Upper lobe of right lung (tissue), 1 donor: ENCODE measurements around the gene CD180. TPM values are rescaled to one million over a fixed set of nuclear protein-coding genes. Genes with fewer than 3 reads are reported as not detected.

Source experiments
- ATAC-seq: fragments of 200-7000 bp; cut with Tn5 transposase; one replicate; pipeline ENCODE4 v1.9.1; 2020; ENCODE audit warnings: mild to moderate bottlenecking, moderate library complexity
- DNase-seq: peaks from one replicate; pipeline ENCODE4 v3.0.0-alpha.2; 2020
- H3K27ac ChIP-seq: fragments of 200-600 bp; one replicate; pipeline ENCODE4 v1.8.0; 2022
- H3K27me3 ChIP-seq: fragments of 200-600 bp; one replicate; pipeline ENCODE4 v1.8.0; 2022; ENCODE audit warnings: mild to moderate bottlenecking
- H3K36me3 ChIP-seq: fragments of 200-600 bp; one replicate; pipeline ENCODE4 v1.8.0; 2022
- H3K4me1 ChIP-seq: fragments of 200-600 bp; one replicate; pipeline ENCODE4 v1.8.0; 2022
- H3K4me3 ChIP-seq: fragments of 200-600 bp; one replicate; pipeline ENCODE4 v1.8.0; 2022; ENCODE audit warnings: mild to moderate bottlenecking
- H3K9me3 ChIP-seq: fragments of 200-600 bp; one replicate; pipeline ENCODE4 v1.8.0; 2022
- CTCF ChIP-seq: fragments of 200-600 bp; IDR thresholded peaks from one replicate; pipeline ENCODE4 v1.8.0; 2022; ENCODE audit warnings: antibody characterized with exemption
- intact Hi-C: fragments of 100-400 bp; cut with DNase I; formaldehyde crosslinking; loops from one replicate; pipeline ENCODE4 v1.11.0; 2022
- total RNA-seq: library from RNA; stranded (reverse); fragmentation: NEBNext Ultra II Directional; extraction: Animal tissue kit (Norgen Biotek cat#: 25700); gene quantifications from one replicate; pipeline ENCODE4 v1.2.1, GENCODE V29; 2021
- donor health status: DM: no; HTN: yes; CAD: no; lungs with severe emphysema.

Gene CD180
- total RNA-seq, 1 donor from 2014 or later = 3.0 TPM

DNA sequence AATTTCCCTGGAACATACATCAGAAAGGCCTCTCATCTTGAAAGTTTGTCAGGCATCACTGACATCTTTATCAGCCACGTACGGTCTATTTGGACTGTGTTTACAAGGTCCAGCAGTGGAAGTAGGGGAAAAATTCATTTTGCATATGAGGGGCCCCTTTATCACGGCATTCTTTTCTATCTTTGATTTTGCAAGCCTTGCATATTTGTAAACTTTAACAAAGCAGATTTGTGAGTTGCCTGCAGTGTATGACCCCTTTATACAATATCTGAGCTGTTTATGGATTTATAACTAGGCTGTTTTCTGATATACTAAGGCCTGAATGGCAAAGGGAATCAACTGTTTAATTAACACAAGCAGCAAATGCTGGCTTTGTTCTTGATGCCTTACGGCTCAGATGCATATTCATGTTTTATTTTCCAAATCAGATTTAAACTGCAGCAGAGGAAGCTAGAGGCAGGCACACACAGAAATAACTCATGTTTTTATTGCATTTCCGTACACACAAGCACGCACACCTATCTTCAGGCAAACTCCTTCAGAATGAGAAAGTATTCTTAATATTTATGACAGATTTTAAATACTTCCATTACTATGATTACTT, 61.1 kb downstream of the CD180 start:
- H3K4me1 ChIP-seq = no peaks in the 10 kb centered on the region
- H3K36me3 ChIP-seq = peaks cover 56% of the 10 kb centered on the region
- no peak for ATAC-seq
- H3K27me3 ChIP-seq = no peaks in the 10 kb centered on the region
- H3K4me3 ChIP-seq = no peak overlapping the region
- no peak for DNase-seq
- no peak overlapping the region for H3K27ac ChIP-seq
- H3K9me3 ChIP-seq = no peaks in the 10 kb centered on the region
- TF ChIP-seq CTCF = no peak
- intact Hi-C loops = no loop called here

DNA sequence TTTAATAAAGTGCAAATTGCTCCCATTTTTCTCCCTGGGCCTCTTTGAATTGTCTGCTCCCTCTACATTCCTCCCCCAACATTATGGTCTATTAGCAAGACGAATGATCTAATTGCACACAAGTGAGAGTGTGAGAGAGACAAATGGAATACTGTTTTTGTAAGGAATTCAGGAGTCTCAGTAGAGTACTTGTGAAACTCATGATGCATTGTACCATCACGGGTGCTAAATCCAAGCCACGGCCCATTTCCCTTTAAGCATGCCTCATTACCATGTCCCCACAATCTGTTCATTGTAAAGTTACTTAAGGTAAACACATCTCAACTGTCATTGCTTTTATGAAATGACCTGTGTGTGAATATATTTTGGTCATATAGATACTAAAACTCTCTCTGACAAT, 62.8 kb downstream of the CD180 start:
- intact Hi-C loops = no loop called here
- Histone ChIP-seq H3K9me3 (no peaks in the 10 kb centered on the region), H3K36me3 (peaks cover 56% of the 10 kb centered on the region), H3K27ac (no peak overlapping the region), H3K4me1 (no peaks in the 10 kb centered on the region), H3K27me3 (no peaks in the 10 kb centered on the region), H3K4me3 (no peak overlapping the region)
- DNase-seq (no peak), ATAC-seq (no peak)
- no peak for TF ChIP-seq CTCF

- no peak for TF ChIP-seq CTCF
- H3K36me3 ChIP-seq = peaks cover 56% of the 10 kb centered on the region
- no peak overlapping the region for H3K4me3 ChIP-seq
- DNase-seq (no peak), ATAC-seq (no peak)
- no peaks in the 10 kb centered on the region for H3K4me1 ChIP-seq
- H3K9me3 ChIP-seq = no peaks in the 10 kb centered on the region
- no peaks in the 10 kb centered on the region for H3K27me3 ChIP-seq
- no peak overlapping the region for H3K27ac ChIP-seq
- intact Hi-C loops = no loop called here
Observed at GRCh38 chr5:67133217-67133616, 63.4 kb downstream of the CD180 start.

DNA sequence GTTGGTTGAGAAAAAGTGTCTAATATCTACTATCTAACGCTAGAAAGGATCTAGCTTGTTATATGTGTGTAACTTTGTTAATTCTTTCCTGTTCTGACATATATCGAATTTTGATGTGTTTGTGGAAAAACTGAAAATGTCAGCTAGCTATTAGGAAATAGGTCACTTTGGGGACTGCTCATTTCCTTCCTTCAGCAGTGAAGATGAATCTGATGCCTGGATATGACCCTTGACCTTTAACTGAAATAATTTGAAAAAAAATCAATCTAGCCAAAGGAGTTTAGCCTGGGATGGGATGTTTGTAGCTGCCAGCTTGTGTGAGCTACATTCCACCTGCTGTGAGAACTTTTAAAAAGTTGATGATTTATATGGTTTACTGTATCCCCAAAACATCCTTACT, 66.8 kb downstream of the CD180 start:
- ATAC-seq = no peak
- Histone ChIP-seq H3K4me1 (no peaks in the 10 kb centered on the region), H3K9me3 (no peaks in the 10 kb centered on the region), H3K4me3 (no peak overlapping the region), H3K27ac (no peak overlapping the region), H3K27me3 (no peaks in the 10 kb centered on the region), H3K36me3 (peaks cover 35% of the 10 kb centered on the region)
- intact Hi-C loops = no loop called here
- no peak for TF ChIP-seq CTCF
- no peak for DNase-seq
